Epithelial cell of proximal tubule (primary cell): Measurements from ENCODE around the gene FOXP2. TPM values are rescaled to one million over a fixed set of nuclear protein-coding genes. Genes with fewer than 3 reads are reported as not detected.

ENCODE experiments used
- DNase-seq: peaks from one replicate; pipeline ENCODE4 v3.0.0-alpha.2; 2011; ENCODE audit warnings: low read depth
- H3K4me3 ChIP-seq: 2 replicates; pipeline ENCODE4 v1.5.1; 2011; ENCODE audit warnings: low read depth, mild to moderate bottlenecking, low read length
- total RNA-seq: library from RNA; depleted of rRNA; stranded (reverse); fragments of >200 nt; gene quantifications from 2 replicates; pipeline ENCODE4 v1.2.3, GENCODE V29; 2015
- TF ChIP-seq, protein P1 (sequence below): conservative IDR thresholded peaks from 2 replicates; pipeline ENCODE4 v1.5.1; 2012; ENCODE audit warnings: low read depth, mild to moderate bottlenecking, low read length

Gene FOXP2
- total RNA-seq, 1 donor from 2014 or later = 0.06 TPM

DNA sequence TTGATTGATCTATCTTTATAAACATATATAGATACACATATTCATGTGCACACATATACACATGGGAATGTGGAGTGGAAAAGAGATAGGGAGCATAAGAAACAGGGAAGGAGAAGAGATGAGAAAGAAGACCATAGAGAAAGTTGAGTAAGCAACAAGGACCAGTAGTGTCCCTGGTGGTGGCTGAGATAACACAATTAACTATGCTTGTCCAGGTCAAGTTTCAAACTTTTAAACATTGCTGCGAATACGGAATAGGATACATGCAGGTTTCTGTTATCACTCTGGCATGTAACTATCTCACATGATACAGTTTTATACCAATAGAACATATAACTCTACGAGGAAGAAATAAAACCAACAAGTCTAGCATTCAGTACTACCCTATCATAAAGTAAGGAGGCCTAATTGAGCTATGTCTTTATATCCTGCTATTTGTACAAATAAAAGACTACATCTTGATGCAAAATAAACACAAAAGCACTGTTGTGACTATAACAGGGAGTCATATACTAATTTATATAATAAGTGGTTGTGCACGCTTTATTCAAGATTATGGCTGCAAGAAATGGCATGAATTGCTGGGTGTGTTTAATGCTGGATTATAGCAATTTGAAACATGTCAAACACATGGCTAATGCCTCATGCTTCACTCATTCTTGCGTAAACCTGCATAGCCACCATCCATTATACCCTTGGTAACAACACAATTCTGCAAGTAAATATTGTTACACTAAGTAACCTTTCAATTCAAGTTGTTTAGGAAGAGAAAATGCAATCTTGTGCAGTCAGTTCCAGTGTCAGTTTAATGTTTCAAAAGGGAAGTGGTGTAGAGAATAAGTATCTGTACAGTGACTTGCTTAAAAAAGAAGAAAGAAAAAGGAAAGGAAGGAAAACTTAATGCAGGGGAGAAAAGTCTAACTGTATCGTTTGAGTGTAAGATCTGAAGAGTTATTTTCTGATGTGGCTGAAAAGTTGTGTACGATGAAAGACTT is 8.2 kb downstream of the FOXP2 start:
- no peak for DNase-seq
- no peak overlapping the region for H3K4me3 ChIP-seq
- TF ChIP-seq, protein P1, sequence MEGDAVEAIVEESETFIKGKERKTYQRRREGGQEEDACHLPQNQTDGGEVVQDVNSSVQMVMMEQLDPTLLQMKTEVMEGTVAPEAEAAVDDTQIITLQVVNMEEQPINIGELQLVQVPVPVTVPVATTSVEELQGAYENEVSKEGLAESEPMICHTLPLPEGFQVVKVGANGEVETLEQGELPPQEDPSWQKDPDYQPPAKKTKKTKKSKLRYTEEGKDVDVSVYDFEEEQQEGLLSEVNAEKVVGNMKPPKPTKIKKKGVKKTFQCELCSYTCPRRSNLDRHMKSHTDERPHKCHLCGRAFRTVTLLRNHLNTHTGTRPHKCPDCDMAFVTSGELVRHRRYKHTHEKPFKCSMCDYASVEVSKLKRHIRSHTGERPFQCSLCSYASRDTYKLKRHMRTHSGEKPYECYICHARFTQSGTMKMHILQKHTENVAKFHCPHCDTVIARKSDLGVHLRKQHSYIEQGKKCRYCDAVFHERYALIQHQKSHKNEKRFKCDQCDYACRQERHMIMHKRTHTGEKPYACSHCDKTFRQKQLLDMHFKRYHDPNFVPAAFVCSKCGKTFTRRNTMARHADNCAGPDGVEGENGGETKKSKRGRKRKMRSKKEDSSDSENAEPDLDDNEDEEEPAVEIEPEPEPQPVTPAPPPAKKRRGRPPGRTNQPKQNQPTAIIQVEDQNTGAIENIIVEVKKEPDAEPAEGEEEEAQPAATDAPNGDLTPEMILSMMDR = peak; percentile 54

DNA sequence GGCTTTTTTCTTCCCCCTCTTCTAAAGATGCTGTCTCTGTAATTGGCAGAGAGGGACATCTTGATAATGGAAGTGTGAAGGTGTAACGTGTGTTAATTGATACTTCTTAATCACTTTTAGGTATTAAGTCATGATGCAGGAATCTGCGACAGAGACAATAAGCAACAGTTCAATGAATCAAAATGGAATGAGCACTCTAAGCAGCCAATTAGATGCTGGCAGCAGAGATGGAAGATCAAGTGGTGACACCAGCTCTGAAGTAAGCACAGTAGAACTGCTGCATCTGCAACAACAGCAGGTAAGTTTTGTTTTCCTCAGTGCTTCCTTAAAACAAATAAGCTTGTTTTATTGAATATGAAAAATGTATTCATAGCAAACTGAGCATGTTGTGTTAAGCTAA is 11.8 kb downstream of the FOXP2 start:
- TF ChIP-seq, protein P1 = no peak

DNA sequence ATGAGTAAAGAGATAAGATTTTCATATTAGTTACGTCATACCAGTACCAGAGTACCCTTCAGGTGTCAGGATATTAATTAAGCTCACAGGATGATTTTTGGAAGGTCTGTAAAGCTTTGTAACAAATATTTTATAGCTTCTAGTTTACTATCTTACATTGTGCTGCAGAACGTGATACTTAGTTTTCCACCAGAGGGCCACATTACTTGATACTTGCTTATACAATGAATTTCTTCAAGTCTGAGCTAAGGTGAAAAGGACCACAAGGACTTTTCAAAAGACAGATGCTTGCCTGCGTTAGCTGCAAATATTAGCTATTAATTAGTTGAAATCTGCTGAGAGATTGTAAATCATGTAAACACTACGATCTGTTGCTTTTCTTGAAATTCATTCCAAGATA is 12.2 kb downstream of the FOXP2 start:
- TF ChIP-seq, protein P1 = peak; percentile 56
- no peak for DNase-seq
- no peak overlapping the region for H3K4me3 ChIP-seq

More for the DNA sequence above, 11.8 kb downstream of the FOXP2 start:
- no peak overlapping the region for H3K4me3 ChIP-seq
- DNase-seq = no peak

DNA sequence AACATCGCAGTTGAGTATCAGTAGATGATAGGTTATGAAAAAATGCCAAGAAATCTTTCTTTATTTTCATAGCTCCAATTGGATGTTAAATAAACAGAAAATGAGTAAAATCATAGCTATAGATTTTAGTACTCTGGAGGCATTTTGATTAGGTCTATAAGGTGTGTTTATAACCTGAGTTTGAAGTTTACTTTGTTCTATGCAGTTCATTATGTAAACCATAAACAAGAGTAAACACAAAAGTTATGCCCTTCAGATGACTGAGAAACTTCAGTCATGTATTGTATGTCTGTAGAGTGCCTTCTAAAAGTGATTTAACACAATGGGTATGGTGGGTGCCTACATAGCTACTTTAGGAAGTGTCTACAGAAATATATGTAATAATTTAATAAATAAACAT is 13.6 kb downstream of the FOXP2 start:
- TF ChIP-seq, protein P1 = no peak
- H3K4me3 ChIP-seq = no peak overlapping the region
- DNase-seq = no peak

DNA sequence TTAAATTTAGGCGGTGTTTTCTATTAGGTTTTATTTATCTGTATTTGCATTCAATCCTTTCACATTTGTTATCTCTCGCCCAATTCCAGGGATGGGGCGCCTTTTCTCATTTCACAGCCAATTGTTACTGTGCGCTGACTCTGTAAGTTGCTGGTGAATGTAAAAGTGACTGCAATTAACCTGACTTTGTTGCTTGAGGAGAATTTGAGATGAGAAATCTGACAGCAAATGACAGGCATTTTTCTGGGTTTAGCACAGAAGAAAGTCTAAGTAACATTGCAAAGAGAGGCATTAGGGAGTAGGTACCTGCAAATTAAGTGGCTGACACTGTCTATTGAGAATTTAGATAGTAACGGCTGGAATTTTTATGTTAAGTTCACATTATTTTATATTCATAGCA is 16.6 kb downstream of the FOXP2 start:
- no peak overlapping the region for H3K4me3 ChIP-seq
- TF ChIP-seq, protein P1 = no peak
- DNase-seq = no peak

DNA sequence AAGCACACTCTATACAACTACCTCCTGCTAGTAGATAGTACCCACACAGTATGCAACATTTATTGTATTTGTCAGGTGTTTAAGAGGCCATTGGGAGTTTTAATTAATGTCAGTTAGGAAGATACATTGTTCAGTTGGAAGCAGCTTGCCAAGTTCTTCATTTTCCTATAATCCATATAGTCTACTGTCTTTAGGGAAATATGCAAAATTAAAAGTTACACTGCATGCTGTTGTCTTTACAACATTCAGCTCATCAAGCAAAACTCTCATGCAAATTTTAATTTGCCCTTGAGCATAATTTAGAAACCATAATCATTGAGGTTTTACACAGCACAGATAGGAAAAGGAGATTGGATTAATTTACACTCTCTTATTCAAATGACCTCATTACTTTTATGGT is 17.4 kb downstream of the FOXP2 start:
- TF ChIP-seq, protein P1 = no peak
- no peak overlapping the region for H3K4me3 ChIP-seq
- no peak for DNase-seq

DNA sequence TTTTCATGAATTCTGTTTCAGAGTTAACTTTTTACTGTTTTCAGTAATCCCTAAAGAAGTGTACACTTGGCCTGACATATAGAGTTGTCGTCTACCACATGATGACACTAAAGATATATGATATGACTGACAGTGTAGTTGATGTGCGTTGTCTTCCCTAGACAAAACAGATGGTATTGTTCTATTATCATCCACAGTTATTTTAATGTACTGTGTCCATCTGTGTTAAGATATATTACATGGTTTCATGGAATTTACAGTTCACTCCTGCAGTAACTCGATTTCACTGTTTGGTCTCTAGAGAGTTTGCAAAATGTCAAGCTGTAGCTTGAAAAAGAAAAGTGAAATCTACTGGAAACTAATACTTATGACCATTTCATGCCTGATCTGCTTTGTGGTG is 18.1 kb downstream of the FOXP2 start:
- DNase-seq = no peak
- TF ChIP-seq, protein P1 = no peak
- H3K4me3 ChIP-seq = no peak overlapping the region
